GM12891 (cell line): Measurements from ENCODE around the gene RAB9A.

Experiments used
- PAX5 ChIP-seq: IDR thresholded peaks from 2 replicates; pipeline ENCODE4 v1.6.1; 2011; ENCODE audit warnings: low read length, moderate library complexity, mild to moderate bottlenecking; ENCODE audit not compliant: insufficient read depth, severe bottlenecking
- POLR2AphosphoS5 ChIP-seq: IDR thresholded peaks from 2 replicates; pipeline ENCODE4 v1.6.1; 2011; ENCODE audit warnings: low read depth, low read length, control low read depth

- TF ChIP-seq PAX5 (no peak), POLR2AphosphoS5 (no peak)
Observed at GRCh38 chrX:13689741-13690211, 848 bp downstream of the RAB9A start.
